VCaP (cell line): Measurements from ENCODE around the gene KRT2.

Source experiments
- H3K27ac ChIP-seq: fragments of 450-650 bp; 2 replicates; pipeline ENCODE4 v1.5.1; 2017
- TF ChIP-seq, protein P1 (sequence below): fragments of 450-650 bp; conservative IDR thresholded peaks from 2 replicates; pipeline ENCODE4 v1.5.1; 2017; ENCODE audit warnings: mild to moderate bottlenecking, moderate library complexity

KRT2 gene

DNA sequence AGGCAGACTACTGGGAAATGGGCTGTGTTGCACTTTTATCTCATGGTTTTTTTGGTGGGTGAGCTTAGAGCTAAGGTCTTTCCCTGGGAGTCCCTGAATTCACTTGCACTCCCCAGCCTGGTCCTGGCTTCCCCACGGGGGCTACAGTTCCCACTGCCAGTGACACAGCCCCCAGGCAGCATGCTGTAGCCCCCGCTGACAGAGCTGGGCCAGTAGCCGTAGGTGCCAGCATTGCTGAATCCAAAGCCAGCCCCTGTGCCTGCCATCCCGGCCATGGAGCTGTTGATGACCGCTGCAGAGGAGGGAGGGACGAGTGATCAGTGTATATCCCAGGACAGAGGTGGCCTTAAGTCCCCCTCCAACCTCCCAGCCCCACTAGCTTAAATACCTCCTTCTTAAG lies 43.9 kb downstream of the KRT2 start:
- TF ChIP-seq, protein P1, sequence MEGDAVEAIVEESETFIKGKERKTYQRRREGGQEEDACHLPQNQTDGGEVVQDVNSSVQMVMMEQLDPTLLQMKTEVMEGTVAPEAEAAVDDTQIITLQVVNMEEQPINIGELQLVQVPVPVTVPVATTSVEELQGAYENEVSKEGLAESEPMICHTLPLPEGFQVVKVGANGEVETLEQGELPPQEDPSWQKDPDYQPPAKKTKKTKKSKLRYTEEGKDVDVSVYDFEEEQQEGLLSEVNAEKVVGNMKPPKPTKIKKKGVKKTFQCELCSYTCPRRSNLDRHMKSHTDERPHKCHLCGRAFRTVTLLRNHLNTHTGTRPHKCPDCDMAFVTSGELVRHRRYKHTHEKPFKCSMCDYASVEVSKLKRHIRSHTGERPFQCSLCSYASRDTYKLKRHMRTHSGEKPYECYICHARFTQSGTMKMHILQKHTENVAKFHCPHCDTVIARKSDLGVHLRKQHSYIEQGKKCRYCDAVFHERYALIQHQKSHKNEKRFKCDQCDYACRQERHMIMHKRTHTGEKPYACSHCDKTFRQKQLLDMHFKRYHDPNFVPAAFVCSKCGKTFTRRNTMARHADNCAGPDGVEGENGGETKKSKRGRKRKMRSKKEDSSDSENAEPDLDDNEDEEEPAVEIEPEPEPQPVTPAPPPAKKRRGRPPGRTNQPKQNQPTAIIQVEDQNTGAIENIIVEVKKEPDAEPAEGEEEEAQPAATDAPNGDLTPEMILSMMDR, result no peak
- no peak overlapping the region for H3K27ac ChIP-seq

DNA sequence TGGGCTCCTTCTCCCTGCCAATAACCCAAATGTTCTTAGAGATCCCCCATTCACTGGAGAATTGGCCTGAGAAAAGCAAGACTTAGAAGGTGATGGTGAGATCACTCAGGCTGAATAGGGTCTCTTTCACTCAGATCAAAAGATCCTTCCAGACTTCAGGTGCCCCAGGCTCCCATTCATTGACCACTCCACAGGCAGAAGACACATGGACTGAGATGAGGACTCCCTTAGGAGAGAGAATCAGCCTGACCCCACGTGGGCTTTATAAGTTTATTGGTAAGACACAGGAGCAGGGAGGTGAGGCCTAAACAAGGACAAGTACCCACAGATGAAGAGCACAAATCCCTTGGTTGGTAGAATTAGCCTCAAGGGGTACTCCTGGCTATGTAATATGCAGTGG lies 44.7 kb downstream of the KRT2 start:
- TF ChIP-seq, protein P1, result no peak
- no peak overlapping the region for H3K27ac ChIP-seq

DNA sequence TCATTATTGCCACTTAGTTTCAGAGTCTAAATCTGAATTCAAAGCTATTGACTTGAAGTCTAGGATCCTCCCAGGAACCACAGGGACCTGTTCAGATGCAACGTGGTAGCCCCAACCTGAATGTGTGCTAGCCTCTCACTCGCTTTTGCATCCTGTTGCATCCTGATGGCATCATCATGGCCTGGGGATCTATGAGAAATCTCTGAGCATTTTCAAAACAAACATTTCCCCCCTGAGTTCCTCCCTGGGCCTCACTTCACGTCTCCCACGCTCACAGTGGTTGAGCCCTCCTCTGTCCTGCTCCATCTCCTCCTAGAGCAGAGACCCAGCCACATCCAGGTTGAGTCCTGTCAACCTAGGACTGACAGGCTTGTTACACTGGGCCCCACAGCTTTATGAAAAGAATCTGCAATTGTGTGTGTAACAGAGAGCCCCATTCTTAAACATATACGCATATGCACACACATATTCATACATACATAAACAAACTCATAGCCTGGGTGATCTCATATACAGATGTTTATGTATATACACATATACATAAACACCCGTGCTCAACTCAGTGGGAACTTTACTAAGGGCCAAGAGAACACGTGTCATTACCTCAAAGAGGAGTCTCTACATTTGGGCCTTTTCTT lies 45.3 kb downstream of the KRT2 start:
- TF ChIP-seq, protein P1, result no peak
- H3K27ac ChIP-seq, result no peak overlapping the region

DNA sequence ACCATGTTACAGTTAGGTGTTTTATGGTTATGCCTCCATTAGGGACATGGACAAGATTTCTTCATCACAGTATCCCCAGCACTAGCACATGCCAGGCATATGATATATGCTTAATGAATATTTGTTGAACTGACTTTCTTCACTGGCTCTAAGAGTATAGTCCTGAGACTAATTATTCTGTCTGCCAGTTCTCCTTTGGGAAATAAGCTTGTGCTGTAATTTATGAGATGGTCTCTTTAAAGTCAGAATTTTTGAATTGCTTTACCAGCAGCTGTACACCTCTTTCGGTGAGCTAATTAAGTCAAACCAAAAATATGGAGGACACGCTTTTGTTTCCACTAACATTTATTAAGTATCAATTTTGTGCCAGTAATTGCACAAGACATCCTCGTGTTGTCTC lies 45.9 kb downstream of the KRT2 start:
- TF ChIP-seq, protein P1, result no peak
- no peak overlapping the region for H3K27ac ChIP-seq

DNA sequence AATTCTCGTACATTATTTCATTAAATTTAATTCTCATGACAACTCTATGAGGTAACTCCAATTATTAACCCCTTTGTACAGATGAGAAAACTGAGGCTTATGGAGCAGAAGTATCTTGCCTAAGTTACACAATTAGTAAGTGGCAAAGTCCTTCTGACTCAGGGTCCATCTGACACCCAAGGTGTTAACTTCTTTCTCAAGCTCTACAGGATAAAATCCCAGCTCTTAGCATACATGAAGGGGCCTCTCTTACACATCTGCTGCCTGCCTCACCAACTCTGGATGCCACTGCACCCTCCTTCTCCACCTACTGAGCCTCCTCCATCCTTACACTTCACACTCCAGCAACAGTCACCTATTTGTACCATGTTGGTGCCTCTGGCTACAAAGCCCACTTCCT lies 46.5 kb downstream of the KRT2 start:
- TF ChIP-seq, protein P1, result no peak
- no peak overlapping the region for H3K27ac ChIP-seq

DNA sequence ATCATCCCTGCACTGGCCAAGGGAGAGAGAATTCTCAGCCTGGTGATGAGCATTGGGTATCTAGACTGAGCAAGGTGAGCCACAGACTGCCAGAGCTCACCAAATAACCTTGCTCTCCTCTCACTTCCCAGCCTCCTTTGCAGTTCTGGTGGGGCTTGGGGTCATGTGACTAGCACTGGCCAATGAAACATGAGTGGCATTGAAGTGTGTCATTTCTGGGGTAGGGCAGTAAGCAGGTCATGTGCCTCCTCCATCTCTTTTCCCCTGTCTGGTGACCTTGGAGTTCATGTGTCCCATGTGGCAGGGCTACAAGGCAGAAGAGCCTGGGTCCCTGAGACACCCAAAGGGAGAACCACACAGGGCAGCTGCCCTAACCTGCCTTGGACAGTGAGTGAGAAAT lies 47.2 kb downstream of the KRT2 start:
- H3K27ac ChIP-seq, result no peak overlapping the region

DNA sequence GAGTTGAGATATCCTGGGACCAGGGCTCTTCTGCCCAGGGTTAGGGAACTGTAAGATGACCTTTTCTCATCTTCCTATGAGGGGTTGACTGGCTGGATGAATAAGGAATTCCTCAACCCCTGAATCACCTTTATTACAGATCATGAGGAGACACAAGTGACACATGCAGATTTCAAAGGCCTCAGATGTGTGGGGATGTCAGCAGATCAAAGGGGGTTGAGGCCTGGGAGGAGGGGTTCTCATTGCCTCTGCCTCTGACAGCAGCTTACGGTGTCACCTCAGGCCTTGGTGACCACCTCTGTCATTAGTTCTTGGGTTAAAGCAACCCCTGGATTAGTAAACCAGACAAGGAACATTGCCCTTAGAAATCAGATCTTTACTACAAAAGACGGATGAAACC lies 48.7 kb downstream of the KRT2 start:
- TF ChIP-seq, protein P1, result no peak
- no peak overlapping the region for H3K27ac ChIP-seq

More for the DNA sequence above, 47.2 kb downstream of the KRT2 start:
- TF ChIP-seq, protein P1, result no peak
